ENCODE data around the gene XPNPEP1.

The XPNPEP1 gene

DNA sequence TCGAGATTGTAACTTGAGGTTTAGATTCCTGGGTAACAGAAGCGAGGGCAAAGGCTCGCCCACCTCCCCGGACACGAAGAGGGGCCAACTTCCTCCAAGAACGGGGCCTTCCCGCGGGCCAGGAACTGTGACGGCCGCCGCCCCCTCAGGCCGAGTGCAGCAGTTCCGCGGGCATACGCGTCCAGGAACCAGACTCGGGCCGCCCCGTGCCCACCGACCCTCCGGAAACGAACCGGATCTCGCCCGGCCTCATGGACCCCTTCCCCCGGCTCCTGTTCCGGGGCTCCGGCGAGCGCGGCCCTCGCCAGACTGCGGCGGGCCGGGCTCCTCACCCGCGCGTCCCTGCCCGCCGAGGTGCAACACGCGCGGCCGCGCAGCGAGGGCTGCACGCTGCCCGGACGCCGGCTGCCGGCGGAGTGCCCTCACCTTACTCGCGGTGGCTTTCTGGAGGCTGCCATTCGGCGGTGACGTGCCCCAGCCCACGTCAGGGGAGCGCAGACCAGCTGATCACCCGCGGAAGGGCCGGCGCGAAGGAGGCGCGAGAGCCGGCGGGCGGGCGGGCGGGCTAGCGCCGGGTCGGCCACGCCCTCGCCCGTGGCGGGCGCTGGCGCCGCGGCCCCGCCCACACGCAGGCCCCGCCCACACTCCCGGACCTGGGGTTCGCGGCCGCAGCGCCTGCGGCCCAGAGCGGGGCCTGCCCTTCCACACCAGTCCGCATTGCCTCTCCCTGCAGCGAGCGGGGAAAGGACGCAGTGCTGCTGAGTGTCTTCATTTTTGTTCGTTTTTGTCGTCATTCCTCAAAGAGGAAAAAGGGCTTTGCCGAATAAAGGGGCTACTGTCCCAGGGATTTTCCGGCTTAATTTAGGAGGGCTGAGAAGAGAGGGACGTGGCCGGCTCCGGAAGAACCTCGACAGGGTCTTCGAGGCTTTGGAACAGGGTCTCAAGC is at the start of gene XPNPEP1:
Gene XPNPEP1 (minus strand): TSS at position 536 of the 946 bp plus-strand sequence. CDS start 78 bp downstream, at position 458.
- DNase-seq: no peak

DNA sequence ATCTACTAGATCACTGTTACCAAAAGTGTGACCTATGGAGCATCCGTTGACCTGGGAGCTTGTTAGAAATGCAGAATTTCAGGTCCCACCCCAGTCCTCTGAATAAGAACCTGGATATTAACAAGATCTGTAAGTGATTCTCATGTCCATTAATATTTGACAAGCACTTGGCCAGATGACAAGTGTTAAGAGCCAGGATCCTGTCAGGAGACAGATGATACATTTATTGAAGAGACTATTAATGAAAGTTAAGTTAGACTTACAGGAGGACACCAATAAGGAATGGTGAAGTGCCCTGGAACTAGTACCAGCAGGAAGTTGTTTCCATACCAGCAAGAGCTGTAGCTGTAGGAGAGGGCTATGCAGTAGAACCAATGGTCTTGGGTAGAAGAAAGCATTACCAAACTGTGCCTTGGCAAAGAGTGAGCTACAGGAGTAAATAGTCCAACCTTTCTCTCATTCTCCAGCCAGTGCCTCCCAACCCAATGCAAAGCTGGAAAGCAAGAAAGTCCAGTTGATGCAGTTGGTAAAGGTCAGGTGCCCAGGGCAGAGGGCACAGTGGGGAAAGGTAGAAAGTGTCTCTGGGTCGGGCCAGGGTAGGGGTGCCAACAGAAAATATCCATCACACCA is 49.2 kb upstream of the XPNPEP1 start:
- DNase-seq: no peak

DNA sequence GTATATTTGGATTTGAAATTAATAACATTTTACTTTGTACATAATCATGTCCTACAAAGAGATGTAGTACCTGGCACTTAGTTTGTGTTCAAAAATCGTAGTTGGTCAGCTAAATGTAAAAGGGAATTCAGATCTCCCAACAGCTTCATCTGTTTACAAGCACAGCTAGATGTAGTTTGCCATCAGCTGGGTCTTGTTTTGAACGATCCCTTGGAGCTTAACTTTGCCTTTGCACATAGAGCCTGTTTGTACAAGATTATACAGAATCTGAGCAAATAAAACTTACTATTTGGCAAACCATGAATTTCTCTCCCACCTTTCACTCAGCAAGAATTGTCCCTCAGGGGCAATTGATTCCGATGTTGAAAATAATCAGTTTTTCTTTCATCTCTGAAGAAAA is 48.3 kb upstream of the XPNPEP1 start:
- no peak for DNase-seq

DNA sequence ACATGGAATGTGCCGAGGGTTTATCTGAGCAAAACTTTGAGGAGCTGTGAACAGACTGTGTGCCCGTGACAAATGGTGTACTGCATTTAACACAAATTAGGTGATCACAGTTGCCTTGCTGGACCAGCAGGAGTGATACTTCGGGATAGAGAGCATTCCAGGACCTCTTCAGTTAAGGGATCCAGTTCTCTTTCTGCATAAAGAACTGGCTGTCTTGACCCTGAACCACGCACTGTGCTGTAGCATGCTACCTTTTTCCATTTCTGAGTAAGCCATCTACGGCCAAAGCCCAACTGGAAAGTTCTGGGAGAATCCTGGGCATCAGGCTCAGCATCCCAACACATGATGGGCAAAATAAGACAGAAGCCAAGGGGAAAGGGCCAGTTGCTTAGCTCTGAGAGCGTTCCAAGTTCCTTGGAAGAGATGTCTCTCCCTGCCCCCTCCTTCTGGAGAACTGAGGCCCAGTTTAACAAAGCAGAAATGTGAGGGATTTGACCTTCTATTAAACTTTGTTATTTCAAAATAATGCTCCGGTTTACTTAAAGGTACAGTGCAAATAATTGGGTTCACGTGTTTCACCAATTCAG is 46.5 kb upstream of the XPNPEP1 start:
- no peak for DNase-seq

DNA sequence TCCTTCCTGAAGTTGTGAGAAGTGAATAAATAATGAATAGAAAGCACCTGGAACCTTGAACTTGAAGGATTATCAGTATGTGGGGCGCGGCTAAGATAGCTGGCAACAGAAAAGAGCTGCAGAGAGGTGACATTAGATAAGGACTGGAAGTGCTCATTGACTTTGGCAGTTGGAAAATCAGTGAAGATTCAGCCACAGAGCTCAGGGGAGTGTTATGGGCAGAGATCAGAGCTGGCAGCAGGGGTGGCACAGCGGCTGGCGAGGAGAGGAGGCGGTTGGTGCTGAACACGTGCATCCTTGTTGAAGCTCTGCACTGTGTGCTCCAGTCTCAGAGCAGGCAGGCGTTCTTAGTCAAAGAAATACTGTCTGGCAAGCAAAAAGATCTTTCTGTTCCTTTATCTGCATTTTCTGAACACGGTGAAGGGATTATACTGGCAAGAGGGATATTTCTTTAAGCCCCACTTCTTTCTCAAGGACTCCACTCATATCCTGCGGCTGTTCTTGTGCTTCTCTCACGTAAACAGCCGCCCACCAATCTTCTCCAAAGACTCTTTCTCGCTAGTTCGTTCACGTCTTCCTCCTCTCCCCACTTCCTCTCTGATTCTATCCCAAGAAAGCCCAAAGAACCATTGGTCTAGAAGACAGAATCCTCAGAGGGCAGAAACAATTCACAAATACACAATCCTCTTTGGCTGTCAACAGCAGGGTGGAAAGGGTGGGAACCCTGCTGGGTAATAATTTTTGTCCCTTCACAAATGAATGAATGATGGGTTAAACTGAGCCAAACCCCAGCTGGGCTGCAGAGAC is 45.8 kb upstream of the XPNPEP1 start:
- no peak for DNase-seq

DNA sequence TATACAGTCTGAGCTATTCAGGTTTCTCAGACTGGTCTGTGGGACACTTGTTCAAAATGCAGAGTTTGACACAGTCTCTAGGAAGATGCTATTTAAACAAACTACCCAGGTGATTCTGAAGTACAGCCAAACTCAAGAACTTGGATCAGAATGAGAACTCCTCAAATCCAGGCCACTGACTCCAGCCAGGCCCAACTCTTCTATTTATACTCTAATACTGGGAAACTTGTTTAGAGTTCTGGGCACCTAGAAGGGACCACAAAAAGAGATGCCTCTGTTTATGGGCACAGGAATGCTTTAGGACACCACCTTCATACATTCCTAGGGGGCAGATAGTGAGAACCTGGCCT is 44.4 kb upstream of the XPNPEP1 start:
- no peak for DNase-seq

DNA sequence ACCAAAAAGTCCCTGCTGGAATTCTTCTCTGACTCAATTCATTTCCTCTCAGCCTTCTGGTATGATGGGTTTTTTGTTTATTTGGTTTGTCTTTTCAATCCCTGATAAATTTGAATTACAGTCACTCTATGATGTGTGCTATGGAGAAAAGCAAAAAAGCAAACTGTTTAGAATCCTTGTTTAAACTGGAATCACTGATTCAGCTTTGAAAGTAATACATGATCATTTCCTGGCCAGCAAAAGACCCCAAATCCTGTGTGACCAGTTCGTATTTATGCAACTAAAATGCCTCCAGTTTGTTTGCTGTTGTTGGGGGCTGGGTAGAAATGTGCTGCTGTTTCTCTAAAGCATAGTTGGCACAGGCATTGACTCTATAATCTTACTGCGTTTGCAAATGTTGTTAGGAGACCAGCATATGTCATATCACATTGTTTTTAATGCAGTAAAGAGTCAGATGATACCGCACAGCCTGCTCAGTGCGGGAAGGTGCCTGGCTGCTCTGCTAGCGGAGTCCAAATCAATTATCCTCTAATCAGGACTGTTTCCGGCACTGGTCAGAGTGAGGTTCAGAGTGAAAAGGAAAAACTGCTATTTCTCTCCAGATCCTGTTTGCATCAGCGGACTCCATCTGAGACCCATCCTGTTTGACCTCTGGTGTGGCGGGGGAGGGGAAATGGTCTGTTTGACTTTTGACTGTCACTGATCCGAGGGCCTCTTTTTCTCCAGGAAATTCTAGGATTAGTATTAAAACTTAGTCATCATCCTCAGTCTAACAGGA is 43.8 kb upstream of the XPNPEP1 start:
- DNase-seq: no peak

DNA sequence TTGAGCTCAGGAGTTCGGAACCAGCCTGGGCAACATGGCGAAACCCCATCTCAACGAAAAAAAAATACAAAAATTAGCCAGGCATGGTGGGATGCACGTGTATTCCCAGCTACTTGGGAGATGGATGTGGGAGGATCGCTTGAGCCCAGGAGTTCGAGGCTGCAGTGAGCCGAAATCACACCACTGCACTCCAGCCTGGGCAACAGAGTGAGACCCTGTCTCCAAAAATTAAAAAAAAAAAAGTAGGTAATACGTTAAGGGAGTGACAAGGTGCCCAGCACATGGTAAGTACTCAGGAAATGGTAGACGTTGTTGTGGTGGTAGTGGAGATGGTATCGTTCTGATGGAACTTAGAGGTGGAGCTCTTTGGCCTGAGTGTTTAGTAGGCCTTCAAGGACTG is 41.0 kb upstream of the XPNPEP1 start:
- DNase-seq: no peak

DNA sequence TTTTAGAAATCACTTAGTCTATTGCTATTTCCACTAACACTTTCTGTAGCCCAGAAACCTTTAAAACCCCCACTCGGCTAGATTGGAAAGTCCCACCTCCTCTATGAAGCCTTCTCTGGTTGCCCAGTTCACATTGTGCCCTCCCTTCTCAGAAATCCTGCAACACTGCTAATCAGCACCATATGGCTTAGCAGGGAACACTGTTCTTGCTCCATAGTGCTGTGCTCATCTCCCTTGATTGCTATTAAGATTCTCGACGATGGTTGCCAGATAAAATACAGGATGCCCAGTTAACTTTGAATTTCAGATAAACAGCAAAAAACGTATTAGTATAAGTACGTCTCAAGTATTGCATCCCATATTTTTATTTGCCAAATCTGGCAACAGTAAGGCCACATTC is 40.1 kb upstream of the XPNPEP1 start:
- DNase-seq: no peak

DNA sequence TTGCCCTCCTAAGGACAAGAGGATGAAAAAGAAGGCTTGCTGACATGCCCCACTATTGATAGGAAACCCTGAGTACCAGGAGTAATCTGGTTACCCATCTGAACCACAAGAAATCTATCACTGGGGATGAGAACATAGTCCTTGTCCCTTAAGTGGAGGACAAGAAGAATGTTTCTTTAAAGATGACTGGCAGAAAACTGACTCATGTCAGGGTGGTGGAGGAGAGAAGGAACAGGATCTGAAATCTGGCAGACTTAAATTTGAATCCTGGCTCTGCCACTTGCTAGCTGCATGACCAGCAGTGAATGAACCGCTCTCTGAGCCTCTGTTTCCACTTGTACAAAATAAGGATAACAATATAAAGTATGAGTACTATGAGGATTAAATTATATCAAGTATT is 38.9 kb upstream of the XPNPEP1 start:
- no peak for DNase-seq

DNA sequence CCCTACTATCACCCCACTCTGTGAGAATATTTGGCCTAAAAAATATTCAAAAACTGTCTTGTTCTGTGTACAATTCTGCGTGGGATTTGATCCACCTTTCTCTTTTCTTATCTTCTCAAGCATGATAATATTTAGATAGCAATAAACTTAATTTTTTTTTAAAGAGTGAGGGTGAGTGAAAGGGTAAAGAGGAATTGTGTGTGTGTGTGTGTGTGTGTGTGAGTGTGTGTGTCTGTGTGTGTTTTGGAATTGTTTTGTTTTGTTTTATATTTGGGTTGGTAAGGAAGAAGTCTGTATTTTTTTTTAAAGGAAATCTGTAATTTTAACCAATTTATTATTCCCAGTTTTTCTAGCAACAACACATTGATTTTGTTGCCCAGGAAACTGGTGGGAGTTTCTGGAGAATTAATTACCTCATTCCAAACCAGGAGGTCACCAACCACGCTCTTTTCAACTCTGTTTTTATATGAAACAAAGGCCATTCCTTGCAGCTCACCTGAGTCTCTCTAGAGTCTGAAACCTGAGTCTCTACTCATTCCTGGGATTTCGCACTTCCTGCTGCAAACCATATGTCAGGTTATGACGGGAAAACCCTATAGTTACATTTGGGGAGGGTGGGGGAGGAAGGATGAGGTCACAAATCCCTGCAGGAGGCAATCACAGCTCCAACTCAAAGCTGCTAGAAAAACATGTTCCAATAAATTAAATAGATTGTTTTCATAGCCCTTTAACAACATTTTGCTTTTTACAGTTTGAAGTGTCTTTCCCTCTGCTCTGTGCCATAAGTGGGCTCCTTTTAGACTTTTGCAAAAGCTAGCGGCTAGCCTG is 38.1 kb upstream of the XPNPEP1 start:
- no peak for DNase-seq

DNA sequence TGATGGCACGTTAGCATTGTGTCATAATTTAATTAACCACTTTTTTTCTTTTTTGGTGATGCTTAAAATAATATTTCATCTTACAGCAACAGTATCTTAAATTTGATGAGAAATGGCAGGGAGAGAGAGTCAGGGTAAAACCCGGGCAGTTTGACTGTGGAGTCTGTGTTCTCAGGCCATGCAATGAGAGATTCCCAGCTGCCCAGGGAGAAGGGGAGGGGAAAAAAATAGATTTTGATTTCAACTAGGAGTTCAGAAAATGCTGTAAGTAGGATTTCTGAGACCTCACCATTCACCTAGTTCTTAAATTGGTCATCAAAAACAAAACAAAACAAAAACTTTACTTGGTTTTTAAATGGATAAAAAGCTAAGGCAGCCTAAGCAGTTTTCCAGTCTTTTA is 37.4 kb upstream of the XPNPEP1 start:
- DNase-seq: no peak

DNA sequence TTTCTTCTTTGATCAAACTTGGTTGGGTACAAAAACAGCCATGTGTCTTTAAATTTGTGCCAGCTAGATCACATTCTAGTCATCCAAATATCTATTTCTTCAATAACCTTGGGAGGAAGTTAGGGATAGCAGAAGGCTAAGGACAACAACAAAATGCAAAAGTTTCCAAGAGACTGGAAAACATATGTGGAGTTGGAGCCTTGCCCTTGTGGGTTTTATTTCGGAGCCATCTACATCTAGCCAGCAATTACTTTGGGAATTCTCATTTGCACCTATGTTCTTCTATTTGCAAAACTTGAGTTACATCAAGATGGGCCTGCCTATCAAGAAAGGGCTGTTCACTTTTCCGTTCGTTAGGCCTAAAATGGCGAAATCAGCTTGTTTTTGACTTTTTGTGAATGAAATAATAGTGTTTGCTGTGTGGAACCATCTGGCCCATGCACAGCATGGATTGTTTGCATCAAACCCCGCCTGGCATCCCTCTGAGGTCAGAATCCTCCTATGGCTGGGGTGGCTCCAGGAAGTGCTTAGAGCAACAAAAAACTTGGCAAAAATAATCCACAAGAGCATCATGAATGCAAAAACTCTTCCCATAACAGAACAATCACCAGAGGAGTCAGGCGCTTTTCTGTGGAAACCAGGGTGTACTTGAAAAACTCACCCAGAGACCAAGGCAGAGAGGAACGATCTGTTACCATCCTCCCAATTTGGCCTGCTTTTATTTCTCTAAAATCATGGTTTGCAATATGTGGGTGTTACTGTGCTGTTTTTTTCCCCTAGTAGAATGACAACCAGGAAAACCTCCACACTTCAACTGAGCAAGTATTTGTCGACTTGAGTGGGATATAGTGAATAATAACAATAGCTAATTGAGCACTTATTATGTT is 36.2 kb upstream of the XPNPEP1 start:
- DNase-seq: no peak

DNA sequence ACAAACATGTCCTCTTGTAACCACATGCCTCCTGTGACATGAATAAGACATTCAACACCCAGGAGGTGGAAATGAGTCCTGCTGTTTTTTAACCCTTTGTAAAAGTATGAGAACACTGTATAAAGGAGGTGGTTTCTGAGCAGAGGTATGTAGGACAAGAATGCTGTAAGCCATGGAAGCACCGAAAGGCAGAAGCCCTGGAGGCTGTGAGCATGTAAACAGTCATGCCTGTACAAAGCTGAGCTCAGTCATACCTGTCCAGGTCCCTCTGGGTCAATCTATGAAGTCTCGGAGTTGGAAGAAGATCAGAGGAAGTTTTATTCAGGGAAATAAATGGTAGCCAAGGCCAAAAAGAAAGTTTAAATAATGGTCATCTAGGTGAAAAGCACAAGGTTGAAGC is 34.7 kb upstream of the XPNPEP1 start:
- no peak for DNase-seq

DNA sequence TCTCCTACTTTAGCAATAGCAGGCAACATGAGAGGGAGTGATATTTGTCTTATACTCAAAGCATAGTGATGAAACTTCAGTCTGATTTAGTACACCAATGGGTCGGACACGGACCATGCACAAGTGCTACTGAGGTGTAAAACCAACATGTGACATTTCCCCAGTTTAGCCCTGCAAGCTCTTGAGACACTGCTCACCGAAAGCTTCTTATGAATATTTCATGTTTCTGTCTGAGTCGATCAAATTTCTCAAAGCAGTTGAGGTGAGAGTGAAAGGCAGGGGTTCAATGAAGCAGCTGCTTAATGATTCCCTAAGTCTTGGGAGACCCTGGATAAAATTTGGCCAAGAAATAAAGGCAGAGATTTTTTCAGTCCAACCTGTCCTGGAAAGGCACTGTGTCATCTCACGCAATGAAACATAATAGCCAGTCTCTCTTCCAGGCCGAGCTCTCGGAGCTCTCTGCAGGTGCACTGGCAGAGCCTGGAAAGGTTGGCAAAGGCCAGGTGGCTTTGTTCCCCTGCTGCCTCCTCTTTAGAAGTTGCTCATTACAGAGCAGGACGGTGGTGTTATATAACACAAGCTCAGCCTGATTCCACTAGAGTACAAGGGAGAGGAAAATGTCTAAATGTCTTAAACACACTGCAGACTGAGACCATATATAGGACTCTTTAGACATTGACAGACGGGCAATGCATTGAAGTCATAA is 33.9 kb upstream of the XPNPEP1 start:
- DNase-seq: no peak

DNA sequence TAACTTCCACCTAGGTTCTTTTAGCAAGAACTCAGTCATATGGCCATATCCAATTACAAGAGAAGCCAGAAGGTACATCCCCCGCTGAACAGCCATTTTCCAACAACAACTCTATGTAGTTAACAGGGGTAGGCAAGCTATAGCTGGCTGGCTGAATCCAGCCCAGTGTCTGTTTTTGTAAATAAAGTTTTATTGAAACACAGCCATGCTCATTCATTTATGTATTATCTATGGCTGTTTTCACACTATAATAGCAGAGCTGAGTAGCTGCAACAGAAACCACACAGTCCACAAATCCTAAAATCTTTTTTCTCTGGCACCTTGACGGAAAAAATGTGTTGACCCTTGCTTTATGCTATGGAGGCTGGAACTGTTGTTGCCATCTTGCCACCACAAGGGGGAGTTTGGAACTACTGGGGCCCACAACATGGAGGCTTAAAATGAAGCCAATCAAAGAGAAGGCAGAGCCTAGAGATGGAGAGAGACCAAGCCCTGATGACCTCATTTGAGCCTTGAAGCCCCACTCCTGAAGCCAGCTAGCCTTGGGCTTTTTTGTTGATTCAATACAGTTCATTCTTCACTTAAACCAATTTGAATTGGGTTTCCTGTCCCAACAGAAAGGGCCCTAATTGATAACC is 33.3 kb upstream of the XPNPEP1 start:
- no peak for DNase-seq

DNA sequence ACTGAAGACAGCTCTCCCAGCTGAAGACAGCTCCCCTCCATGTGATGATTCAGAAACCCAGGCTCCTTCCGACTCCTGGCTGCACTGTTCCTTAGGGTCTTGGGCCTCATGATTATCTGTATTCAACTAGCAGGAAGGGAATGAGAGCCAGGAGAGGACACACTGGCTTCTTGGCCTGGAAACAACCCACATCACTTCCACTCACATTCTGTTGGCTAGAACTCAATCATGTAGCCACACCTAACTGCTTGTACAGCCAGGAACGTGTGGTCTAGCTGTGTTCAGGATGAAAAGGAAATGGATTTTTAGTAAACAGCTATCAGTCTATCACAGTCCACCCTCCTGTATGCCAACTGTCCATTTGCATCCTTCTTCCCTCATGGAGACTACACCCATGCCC is 30.5 kb upstream of the XPNPEP1 start:
- no peak for DNase-seq

DNA sequence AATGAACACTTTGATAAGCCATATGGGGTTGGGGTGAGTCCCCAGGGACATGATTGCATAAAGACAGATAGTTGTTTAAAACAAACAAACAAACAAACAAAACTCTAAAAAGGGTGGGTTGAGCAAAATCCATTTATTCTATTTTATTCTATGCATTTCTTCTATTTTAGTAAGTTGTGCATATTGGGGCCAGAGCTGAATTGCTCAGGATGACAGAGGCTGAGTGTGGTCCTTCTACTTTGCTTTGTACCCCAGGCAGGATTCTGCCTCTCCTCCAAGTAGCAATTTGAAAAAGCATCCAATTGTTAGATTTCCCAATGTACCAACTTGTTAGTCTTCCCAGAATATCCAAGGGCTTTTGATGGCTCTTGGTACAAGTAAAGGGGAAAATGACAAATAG is 29.2 kb upstream of the XPNPEP1 start:
- DNase-seq: no peak

Measured in amniotic stem cell (primary cell).